ENCODE measurements around the gene RAP1GDS1.
"Not testable (repeated sequence)": the region's sequence is repeated elsewhere in the genome, so short reads cannot be mapped to it uniquely, and the experiment has no call there.

The RAP1GDS1 gene

GRCh38 chr4:98318521-98318920, 57.3 kb downstream of the RAP1GDS1 start:
- no peak for DNase-seq (ENCODE audit: low spot score)
- in situ Hi-C loops (cut with MboI; ENCODE audit: low sequenced_read_pairs, unreplicated experiment) = no loop called here
- TF ChIP-seq CTCF (IDR thresholded peaks at IDR 0.05; ENCODE audit: borderline replicate concordance, control extremely low read depth, extremely low read depth, insufficient read depth, missing control alignments) = no peak

- TF ChIP-seq CTCF (IDR thresholded peaks at IDR 0.05; ENCODE audit: borderline replicate concordance, control extremely low read depth, extremely low read depth, insufficient read depth, missing control alignments) = no peak
- no peak for DNase-seq (ENCODE audit: low spot score)
- in situ Hi-C loops (cut with MboI; ENCODE audit: low sequenced_read_pairs, unreplicated experiment) = no loop called here
Observed at GRCh38 chr4:98319021-98319420, 57.8 kb downstream of the RAP1GDS1 start.

- no peak for DNase-seq (ENCODE audit: low spot score)
- TF ChIP-seq CTCF (IDR thresholded peaks at IDR 0.05; ENCODE audit: borderline replicate concordance, control extremely low read depth, extremely low read depth, insufficient read depth, missing control alignments) = no peak
- in situ Hi-C loops (cut with MboI; ENCODE audit: low sequenced_read_pairs, unreplicated experiment) = no loop called here
Observed at GRCh38 chr4:98326168-98326567, 65.0 kb downstream of the RAP1GDS1 start.

GRCh38 chr4:98327694-98328093, 66.5 kb downstream of the RAP1GDS1 start:
- no peak for DNase-seq (ENCODE audit: low spot score)
- in situ Hi-C loops (cut with MboI; ENCODE audit: low sequenced_read_pairs, unreplicated experiment) = no loop called here
- TF ChIP-seq CTCF (IDR thresholded peaks at IDR 0.05; ENCODE audit: borderline replicate concordance, control extremely low read depth, extremely low read depth, insufficient read depth, missing control alignments) = no peak

- in situ Hi-C loops (cut with MboI; ENCODE audit: low sequenced_read_pairs, unreplicated experiment); DNase-seq (ENCODE audit: low spot score): not testable (repeated sequence)
Observed at GRCh38 chr4:98329879-98330640, 68.9 kb downstream of the RAP1GDS1 start.

GRCh38 chr4:98332017-98332416, 70.8 kb downstream of the RAP1GDS1 start:
- TF ChIP-seq CTCF (IDR thresholded peaks at IDR 0.05; ENCODE audit: borderline replicate concordance, control extremely low read depth, extremely low read depth, insufficient read depth, missing control alignments) = no peak
- in situ Hi-C loops (cut with MboI; ENCODE audit: low sequenced_read_pairs, unreplicated experiment) = no loop called here
- no peak for DNase-seq (ENCODE audit: low spot score)

GRCh38 chr4:98334461-98334860, 73.3 kb downstream of the RAP1GDS1 start:
- in situ Hi-C loops (cut with MboI; ENCODE audit: low sequenced_read_pairs, unreplicated experiment) = no loop called here
- no peak for DNase-seq (ENCODE audit: low spot score)
- no peak for TF ChIP-seq CTCF (IDR thresholded peaks at IDR 0.05; ENCODE audit: borderline replicate concordance, control extremely low read depth, extremely low read depth, insufficient read depth, missing control alignments)
